K562 (cell line): ENCODE measurements around the gene PLXND1. TPM values are rescaled to one million over a fixed set of nuclear protein-coding genes. Genes with fewer than 3 reads are reported as not detected.

ENCODE experiments used
- ATAC-seq: fragments of 200-7000 bp; cut with Tn5 transposase; 3 replicates; pipeline ENCODE4 v1.9.1; 2020; ENCODE audit warnings: moderate library complexity
- BruUV-seq: library from RNA; stranded (reverse); fragments of 400-500 nt; replicated peaks from 2 replicates; lab custom pipeline; 2021; lab: Mats Ljungman, UMichigan
- CTCF ChIA-PET: fragments of 300-600 bp; formaldehyde crosslinking; extraction: SDS; loops from one replicate; lab custom pipeline; 2021; ENCODE audit warnings: low intra/inter-chr PET ratio; lab: Yijun Ruan, JAX
- POLR2A ChIA-PET: fragments of 300-600, 350-650 bp; sonication (Branson Sonifier 250); formaldehyde crosslinking; extraction: SDS; loops from one replicate; lab custom pipeline; 2021; ENCODE audit warnings: antibody characterized with exemption, inconsistent platforms; lab: Yijun Ruan, JAX
- DNase-seq, 4 experiments: peaks; one replicate each; pipeline versions ENCODE4 v3.0.0 to v3.0.0-alpha.2; 2011 to 2018; ENCODE audit warnings: low spot score in 3 of 4, mixed read lengths in 3 of 4; ENCODE audit errors: extremely low read depth in 1 of 4
- FAIRE-seq: peaks from 2 replicates; lab custom pipeline; 2011; peaks lifted over from hg19 to GRCh38; lab: Jason Lieb, UNC
- H2AFZ ChIP-seq: 2 replicates; pipeline ENCODE4 v1.6.0; 2011; ENCODE audit warnings: low read depth, low read length, control low read depth, inconsistent platforms
- H3K27ac ChIP-seq: fragments of 200-600 bp; 3 replicates; pipeline ENCODE4 v1.8.0; 2011; ENCODE audit warnings: low read depth, mild to moderate bottlenecking, control low read depth, inconsistent platforms, low read length, moderate library complexity, mixed read lengths; ENCODE audit errors: extremely low read depth
- H3K27me3 ChIP-seq, 2 experiments: fragments of 300-600 bp in 1 of 2; 2 replicates in 1 of 2; 3 replicates in 1 of 2; pipeline versions ENCODE4 v1.6.0 to v1.8.0; 2011; ENCODE audit warnings: inconsistent platforms in 2 of 2, low read length in 2 of 2, mild to moderate bottlenecking in 1 of 2, mixed read lengths in 1 of 2, moderate library complexity in 1 of 2; ENCODE audit not compliant: control insufficient read depth in 2 of 2, insufficient read depth in 2 of 2
- H3K36me3 ChIP-seq: fragments of 300-600 bp; 3 replicates; pipeline ENCODE4 v1.8.0; 2011; ENCODE audit warnings: mild to moderate bottlenecking, low read length, inconsistent platforms; ENCODE audit not compliant: control insufficient read depth, insufficient read depth
- H3K4me1 ChIP-seq, 2 experiments: fragments of 200-600 bp in 1 of 2; replicated peaks in 1 of 2; 2 replicates in 1 of 2; 3 replicates in 1 of 2; pipeline versions ENCODE4 v1.5.1 to v1.8.0; 2011; ENCODE audit warnings: inconsistent platforms in 2 of 2, low read length in 2 of 2, mild to moderate bottlenecking in 1 of 2, mixed read lengths in 1 of 2, moderate library complexity in 1 of 2; ENCODE audit not compliant: control insufficient read depth in 2 of 2, insufficient read depth in 2 of 2
- H3K4me2 ChIP-seq: 2 replicates; pipeline ENCODE4 v1.6.1; 2011; ENCODE audit warnings: low read length, control low read depth, inconsistent platforms, mixed read lengths; ENCODE audit not compliant: insufficient read depth
- H3K4me3 ChIP-seq: fragments of 200-600 bp; sonication (generic), shearing (Covaris generic); 2 replicates; pipeline ENCODE4 v1.5.1; 2016; ENCODE audit warnings: control low read depth, inconsistent platforms
- H3K79me2 ChIP-seq: fragments of 200-600 bp; 3 replicates; pipeline ENCODE4 v1.8.0; 2011; ENCODE audit warnings: low read length, inconsistent platforms; ENCODE audit not compliant: control insufficient read depth, insufficient read depth
- H3K9ac ChIP-seq, 2 experiments: 2 replicates each; pipeline versions ENCODE4 v1.6.0 to v1.6.1; 2011; ENCODE audit warnings: low read depth in 2 of 2, low read length in 2 of 2, control low read depth in 1 of 2, inconsistent platforms in 1 of 2, mild to moderate bottlenecking in 1 of 2, mixed read lengths in 1 of 2; ENCODE audit not compliant: insufficient read depth in 1 of 2
- H3K9me1 ChIP-seq: one replicate; pipeline ENCODE4 v1.6.0; 2011; ENCODE audit warnings: inconsistent platforms, mild to moderate bottlenecking, low read length, moderate library complexity; ENCODE audit not compliant: control insufficient read depth, insufficient read depth
- H3K9me3 ChIP-seq: replicated peaks from 2 replicates; pipeline ENCODE4 v1.5.1; 2011; ENCODE audit warnings: low read depth, low read length, inconsistent platforms; ENCODE audit not compliant: control insufficient read depth, insufficient read depth
- H4K20me1 ChIP-seq: replicated peaks from 2 replicates; pipeline ENCODE4 v1.6.1; 2011; ENCODE audit warnings: low read length, inconsistent platforms, mixed read lengths; ENCODE audit not compliant: control insufficient read depth, insufficient read depth
- BHLHE40 ChIP-seq: IDR thresholded peaks from 2 replicates; pipeline ENCODE4 v1.6.1; 2011; ENCODE audit warnings: low read length, improper control_type of control experiment
- PHTF2 ChIP-seq: fragments of 250-450 bp; sonication (Bioruptor Pico); IDR thresholded peaks from 2 replicates; pipeline ENCODE4 v1.5.0; 2021; ENCODE audit warnings: mild to moderate bottlenecking
- ZBTB1 ChIP-seq: sonication (generic); formaldehyde crosslinking; IDR thresholded peaks from 2 replicates; pipeline ENCODE4 v1.8.1; 2023; ENCODE audit warnings: missing genetic modification reagents, low read depth, mild to moderate bottlenecking, borderline replicate concordance
- ZEB2 ChIP-seq: fragments of 450-650 bp; IDR thresholded peaks from 2 replicates; pipeline ENCODE4 v1.6.1; 2016
- WGBS: fragments of 100-300 bp; shearing (Covaris generic); methylation state at CpG from one replicate; pipeline ENCODE4 v1.1.6; 2016; ENCODE audit warnings: low coverage, mixed read lengths; ENCODE audit not compliant: insufficient coverage; ENCODE audit errors: missing lambda C conversion rate; 5-methylcytosine and 5-hydroxymethylcytosine counted together
- in situ Hi-C: fragments of 300-500 bp; cut with MboI; formaldehyde crosslinking; loops from 4 replicates; pipeline ENCODE4 v1.15.0; 2018; ENCODE audit warnings: inconsistent platforms, mixed read lengths
- intact Hi-C: fragments of 100-400 bp; cut with micrococcal nuclease; formaldehyde crosslinking; loops from 2 replicates; pipeline ENCODE4 v1.14.2; 2022
- polyA plus RNA-seq, 8 experiments: library from polyadenylated mRNA; depleted of rRNA in 4 of 8; stranded (reverse) in 5 of 8; unstranded in 3 of 8; fragments of >200 nt; fragmentation: Nextera tagmentation in 2 of 8; fragmentation: Illumina TruSeq in 1 of 8; extraction: Ambion mirVana in 2 of 8; extraction: Trizol in 1 of 8; gene quantifications; 2 replicates each; pipeline versions ENCODE4 v1.2.1 to v1.2.3, GENCODE V29; 2011 to 2014; ENCODE audit warnings: inconsistent platforms in 1 of 8, missing spikeins in 1 of 8
- total RNA-seq, 7 experiments: library from RNA; depleted of rRNA in 6 of 7; stranded (reverse); fragments of >200 nt in 6 of 7; fragmentation: Illumina TruSeq in 2 of 7; extraction: Trizol in 2 of 7; gene quantifications; 2 replicates each; pipeline versions ENCODE4 v1.2.1 to v1.2.3, GENCODE V29; 2011 to 2021; ENCODE audit warnings: low replicate concordance in 1 of 7
- TF ChIP-seq, protein P1 (sequence below): fragments of 250-450 bp; sonication (Bioruptor Pico); IDR thresholded peaks from 2 replicates; pipeline ENCODE4 v1.4.0; 2020; ENCODE audit warnings: borderline replicate concordance

The PLXND1 gene
- total and polyA plus RNA-seq, 9 of the 15 experiments (the other 6 are each of a cell fraction or from before 2014, with no cell fraction given) = 0.34 to 28.8 (median 14.0) TPM

DNA sequence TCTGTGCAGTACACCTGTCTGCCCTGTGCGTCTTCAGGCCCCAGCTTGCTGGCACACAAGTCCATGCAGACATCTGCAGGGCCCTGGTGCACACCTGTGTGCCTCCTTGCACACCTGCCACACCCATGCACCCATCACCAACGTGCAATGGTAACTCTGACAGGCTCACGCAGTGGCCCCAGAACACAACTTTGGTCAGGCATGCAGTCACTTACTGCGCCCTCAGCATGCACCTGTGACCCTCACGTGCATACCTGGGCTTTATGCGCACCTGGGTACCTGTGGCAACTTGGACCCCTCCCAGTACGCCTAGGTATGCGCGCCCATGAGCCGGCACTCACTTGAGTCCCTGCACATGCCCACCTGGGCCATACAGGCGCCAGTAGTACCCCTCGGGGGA, 1.7 kb downstream of the PLXND1 start:
- Histone ChIP-seq H3K4me1 (peaks cover 29 to 72% of the 10 kb centered on the region in 2 experiments; a peak in 4 of 5 replicates), H4K20me1 (peaks cover 16% of the 10 kb centered on the region; the same call in 1 of the 2 replicates), H3K9me1 (no peaks in the 10 kb centered on the region), H3K79me2 (peaks cover 62% of the 10 kb centered on the region), H3K36me3 (peaks cover 3% of the 10 kb centered on the region; the same call in 2 of the 3 replicates), H3K27me3 (no peaks in the 10 kb centered on the region), H3K4me2 (peak overlapping the region; percentile 33), H3K9me3 (no peaks in the 10 kb centered on the region), H3K4me3 (no peak overlapping the region), H3K27ac (no peak overlapping the region), H3K9ac (peak overlapping the region in 1 of 2 experiments; percentile 70; a peak in 2 of 4 replicates), H2AFZ (no peak overlapping the region)
- FAIRE-seq = no peak
- TF ChIP-seq BHLHE40 (0 out of 2 replicates have a peak, but pooled peaks have one; percentile 9), ZEB2 (peak; percentile 71; the same call in 1 of the 2 replicates), ZBTB1 (CRISPR knock-in tag) (no peak), PHTF2 (no peak)
- TF ChIP-seq, protein P1, sequence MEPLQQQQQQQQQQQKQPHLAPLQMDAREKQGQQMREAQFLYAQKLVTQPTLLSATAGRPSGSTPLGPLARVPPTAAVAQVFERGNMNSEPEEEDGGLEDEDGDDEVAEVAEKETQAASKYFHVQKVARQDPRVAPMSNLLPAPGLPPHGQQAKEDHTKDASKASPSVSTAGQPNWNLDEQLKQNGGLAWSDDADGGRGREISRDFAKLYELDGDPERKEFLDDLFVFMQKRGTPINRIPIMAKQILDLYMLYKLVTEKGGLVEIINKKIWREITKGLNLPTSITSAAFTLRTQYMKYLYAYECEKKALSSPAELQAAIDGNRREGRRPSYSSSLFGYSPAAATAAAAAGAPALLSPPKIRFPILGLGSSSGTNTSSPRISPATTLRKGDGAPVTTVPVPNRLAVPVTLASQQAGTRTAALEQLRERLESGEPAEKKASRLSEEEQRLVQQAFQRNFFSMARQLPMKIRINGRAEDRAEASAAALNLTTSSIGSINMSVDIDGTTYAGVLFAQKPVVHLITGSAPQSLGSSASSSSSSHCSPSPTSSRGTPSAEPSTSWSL = no peak
- BruUV-seq = TSS peak; percentile 64
- POLR2A ChIA-PET = interaction anchor here (0.6 to 1.5 kb wide), 3 partner anchors 8 to 127 kb away, joined by 3 to 9 read pairs (median 5); no protein-coding TSS in a partner anchor
- ATAC-seq = no peak
- 76% methylated on average over 5 of the region's 12 CpGs for WGBS
- no peak for DNase-seq
- intact Hi-C loops (loop anchor here (10.0 kb wide), 1 partner anchor 220 kb away; no protein-coding TSS in a partner anchor), in situ Hi-C loops (no loop called here)
- CTCF ChIA-PET = no interaction called here
